Esophagus muscularis mucosa (tissue), 4 donors: Measurements from ENCODE around the gene MIR17HG. TPM values are rescaled to one million over a fixed set of nuclear protein-coding genes. Genes with fewer than 3 reads are reported as not detected.

Experiments used
- DNase-seq: peaks from one replicate; pipeline ENCODE4 v3.0.0-alpha.2; 2017; ENCODE audit errors: extremely low spot score
- H3K27ac ChIP-seq, 4 donors: fragments of 200-600 bp; sonication (generic); replicated peaks in 1 of 4; 1 replicate in 3 of 4; 2 replicates in 1 of 4; pipeline ENCODE4 v1.5.1; 2016 to 2019; ENCODE audit warnings: mild to moderate bottlenecking in 1 of 4
- H3K27me3 ChIP-seq, 4 donors: fragments of 200-600 bp; sonication (generic); one replicate each; pipeline versions ENCODE4 v1.5.1 to v1.6.0; 2016 to 2019
- H3K36me3 ChIP-seq, 4 donors: fragments of 200-600 bp; sonication (generic); one replicate each; pipeline ENCODE4 v1.5.1; 2016 to 2019
- H3K4me1 ChIP-seq, 4 donors: fragments of 200-600 bp; sonication (generic); one replicate each; pipeline ENCODE4 v1.5.1; 2016 to 2019
- H3K4me3 ChIP-seq, 4 donors: fragments of 200-600 bp; sonication (generic); 1 replicate in 2 of 4; 2 replicates in 2 of 4; pipeline ENCODE4 v1.5.1; 2016 to 2019; ENCODE audit warnings: mild to moderate bottlenecking in 4 of 4, moderate library complexity in 1 of 4
- H3K9me3 ChIP-seq, 4 donors: fragments of 200-600 bp; sonication (generic); 1 replicate in 3 of 4; 2 replicates in 1 of 4; pipeline ENCODE4 v1.5.1; 2016 to 2019
- CTCF ChIP-seq, 3 experiments: fragments of 200-600 bp in 2 of 3; fragments of 450-650 bp in 1 of 3; sonication (generic) in 2 of 3; IDR thresholded peaks; one replicate each; pipeline ENCODE4 v1.5.1; 2017 to 2019; ENCODE audit warnings: antibody characterized with exemption in 3 of 3, mild to moderate bottlenecking in 2 of 3, moderate library complexity in 1 of 3
- EP300 ChIP-seq: sonication (generic); formaldehyde crosslinking; IDR thresholded peaks from one replicate; pipeline ENCODE4 v1.6.1; 2017; ENCODE audit warnings: antibody characterized with exemption
- POLR2A ChIP-seq: fragments of 450-650 bp; IDR thresholded peaks from one replicate; pipeline ENCODE4 v1.6.1; 2017; ENCODE audit warnings: antibody characterized with exemption, moderate library complexity, mild to moderate bottlenecking, low read depth
- POLR2AphosphoS5 ChIP-seq, 2 donors: sonication (generic); formaldehyde crosslinking; IDR thresholded peaks; one replicate each; pipeline ENCODE4 v1.6.1; 2017; ENCODE audit warnings: antibody characterized with exemption in 2 of 2
- WGBS: methylation state at CpG from one replicate; pipeline ENCODE4 v1.1.5; 2018; 5-methylcytosine and 5-hydroxymethylcytosine counted together
- intact Hi-C: fragments of 100-400 bp; cut with DNase I; formaldehyde crosslinking; loops from one replicate; pipeline ENCODE4 v1.15.1; 2023
- total RNA-seq, 4 donors: library from RNA; depleted of rRNA; stranded (reverse); fragments of >200 nt; gene quantifications; one replicate each; pipeline versions ENCODE4 v1.1.0 to v1.2.1, GENCODE V29; 2016

The MIR17HG gene
- total RNA-seq, 4 donors from 2014 or later: 0.45 to 6.6 (median 1.9) TPM

GRCh38 chr13:91346062-91346461 is 1.4 kb upstream of the MIR17HG start:
- WGBS: 81% methylated on average over 4 of the region's 4 CpGs
- TF ChIP-seq EP300: no peak
- H3K9me3 ChIP-seq: no peaks in the 10 kb centered on the region
- H3K27ac ChIP-seq: no peak overlapping the region
- H3K4me1 ChIP-seq: peaks cover 19 to 26% (median 23%) of the 10 kb centered on the region in 4 donors
- DNase-seq: no peak
- peaks cover 0 to 15% (median 6%) of the 10 kb centered on the region in 4 donors for H3K36me3 ChIP-seq
- peaks cover 0 to 5% (median 2%) of the 10 kb centered on the region in 4 donors for H3K27me3 ChIP-seq
- H3K4me3 ChIP-seq: no peak overlapping the region
- intact Hi-C loops: loop anchor here (5.0 kb wide), 1 partner anchor 34 kb away; no protein-coding TSS in a partner anchor

DNA sequence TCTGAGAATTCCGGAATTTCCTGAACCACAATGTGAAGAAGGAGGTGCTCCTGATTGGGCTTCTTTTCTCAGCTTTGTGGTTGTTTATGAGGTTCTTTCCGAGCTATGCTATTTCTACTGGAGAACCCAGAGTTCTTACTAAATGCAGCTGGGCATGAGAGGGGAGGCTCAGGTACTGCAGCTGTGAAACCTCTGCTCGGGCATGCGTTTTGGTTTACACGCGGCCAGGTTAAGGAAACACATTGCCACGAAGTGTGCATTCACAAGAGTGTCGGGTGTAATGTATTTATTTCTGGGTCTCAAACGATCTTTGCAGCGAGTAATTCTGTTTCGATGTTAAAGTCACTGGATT is 661 bp upstream of the MIR17HG start:
- H3K27ac ChIP-seq: peak overlapping the region; percentile 94 to 97 (median 96)

GRCh38 chr13:91347996-91348905 is 764 bp downstream of the MIR17HG start:
- Histone ChIP-seq H3K36me3 (peaks cover 0 to 31% (median 12%) of the 10 kb centered on the region in 4 donors), H3K27ac (peak overlapping the region; percentile 94 to 97 (median 96)), H3K27me3 (peaks cover 0 to 4% (median 0%) of the 10 kb centered on the region in 4 donors), H3K4me1 (peaks cover 20 to 33% (median 25%) of the 10 kb centered on the region in 4 donors), H3K4me3 (peak overlapping the region; percentile 94 to 97 (median 94)), H3K9me3 (no peaks in the 10 kb centered on the region)
- DNase-seq: no peak
- TF ChIP-seq POLR2AphosphoS5 (IDR thresholded peaks at IDR 0.05) (no peak), CTCF (IDR thresholded peaks at IDR 0.05) (peak in 1 of 3 experiments; percentile 29), POLR2A (no peak), EP300 (no peak)
- WGBS: under 1% methylated on average over 26 of the region's 141 CpGs
- intact Hi-C loops: loop anchor here (5.0 kb wide), 1 partner anchor 36 kb away; no protein-coding TSS in a partner anchor

More for the DNA sequence above, 661 bp upstream of the MIR17HG start:
- peaks cover 0 to 21% (median 8%) of the 10 kb centered on the region in 4 donors for H3K36me3 ChIP-seq
- H3K9me3 ChIP-seq: no peaks in the 10 kb centered on the region
- intact Hi-C loops: loop anchor here (5.0 kb wide), 1 partner anchor 35 kb away; no protein-coding TSS in a partner anchor
- peaks cover 19 to 27% (median 24%) of the 10 kb centered on the region in 4 donors for H3K4me1 ChIP-seq
- H3K4me3 ChIP-seq: peak overlapping the region; percentile 94 to 97 (median 94)
- no peak for TF ChIP-seq EP300
- TF ChIP-seq POLR2A: no peak
- TF ChIP-seq POLR2AphosphoS5 (IDR thresholded peaks at IDR 0.05): no peak
- TF ChIP-seq CTCF (IDR thresholded peaks at IDR 0.05): no peak
- WGBS: 6% methylated on average over 10 of the region's 11 CpGs
- H3K27me3 ChIP-seq: peaks cover 0 to 4% (median under 1%) of the 10 kb centered on the region in 4 donors
- DNase-seq: no peak

DNA sequence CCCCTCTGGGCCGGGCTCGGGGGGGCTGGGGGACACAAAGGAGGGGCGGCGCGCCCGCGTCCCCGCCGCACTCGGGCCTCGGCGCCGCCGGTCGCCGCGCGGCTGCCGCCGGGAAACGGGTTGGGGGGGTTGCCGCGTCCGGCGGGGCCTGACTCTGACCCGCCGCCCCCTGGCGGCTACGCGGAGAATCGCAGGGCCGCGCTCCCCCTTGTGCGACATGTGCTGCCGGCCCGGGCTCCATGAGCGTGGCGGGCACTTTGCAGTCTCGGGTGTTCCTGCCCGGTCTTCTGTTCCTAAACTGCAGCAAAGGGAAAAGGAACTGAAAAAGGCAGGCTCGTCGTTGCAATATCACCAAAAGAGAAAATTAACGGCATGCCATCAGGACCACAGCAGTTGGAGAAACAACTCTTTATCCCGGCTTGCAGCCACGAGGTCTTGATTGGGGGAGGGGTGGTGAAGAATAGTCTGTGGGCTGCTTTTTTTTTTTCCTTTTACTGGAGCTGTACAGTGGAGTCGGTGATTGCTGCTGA is 1.5 kb downstream of the MIR17HG start:
- peaks cover 22 to 40% (median 30%) of the 10 kb centered on the region in 4 donors for H3K4me1 ChIP-seq
- peak overlapping the region; percentile 94 to 97 (median 96) for H3K27ac ChIP-seq
- intact Hi-C loops: loop anchor here (5.0 kb wide), 1 partner anchor 37 kb away; no protein-coding TSS in a partner anchor
- peak; percentile 97 for DNase-seq
- H3K9me3 ChIP-seq: no peaks in the 10 kb centered on the region
- WGBS: 0% methylated on average over 11 of the region's 46 CpGs
- H3K27me3 ChIP-seq: peaks cover 0 to 4% (median 0%) of the 10 kb centered on the region in 4 donors
- peaks cover 0 to 33% (median 15%) of the 10 kb centered on the region in 4 donors for H3K36me3 ChIP-seq
- TF ChIP-seq POLR2A (no peak), EP300 (no peak), POLR2AphosphoS5 (IDR thresholded peaks at IDR 0.05) (peak in 1 of 2 donors; percentile 69), CTCF (IDR thresholded peaks at IDR 0.05) (peak; percentile 92 to 100 (median 97))
- peak overlapping the region; percentile 94 to 97 (median 94) for H3K4me3 ChIP-seq
